H1 (cell line): ENCODE data around the gene MEF2C. TPM values are rescaled to one million over a fixed set of nuclear protein-coding genes. Genes with fewer than 3 reads are reported as not detected.

Source experiments
- CTCF ChIA-PET: fragments of 300-600 bp; sonication (Branson Sonifier 250); formaldehyde crosslinking; loops from one replicate; lab custom pipeline; 2021; ENCODE audit not compliant: partially characterized antibody; lab: Charles Lee
- POLR2A ChIA-PET: fragments of 300-600 bp; sonication (Branson Sonifier 250); formaldehyde crosslinking; loops from one replicate; lab custom pipeline; 2021; ENCODE audit warnings: inconsistent platforms; ENCODE audit not compliant: partially characterized antibody; lab: Charles Lee
- DNase-seq, 2 experiments: peaks; one replicate each; pipeline versions ENCODE4 v3.0.0 to v3.0.0-alpha.2; 2010 to 2022; ENCODE audit warnings: low spot score in 2 of 2, low read depth in 1 of 2, mixed read lengths in 1 of 2
- FAIRE-seq: peaks from 2 replicates; lab custom pipeline; 2011; peaks lifted over from hg19 to GRCh38; lab: Jason Lieb, UNC
- H2AFZ ChIP-seq: 2 replicates; pipeline ENCODE4 v1.8.1; 2012; ENCODE audit warnings: low read length, inconsistent platforms
- H2AK5ac ChIP-seq: 2 replicates; pipeline ENCODE4 v1.6.1; 2013; ENCODE audit warnings: low read depth, low read length
- H2BK120ac ChIP-seq: replicated peaks from 2 replicates; pipeline ENCODE3; 2013; ENCODE audit warnings: low read depth, low read length, inconsistent platforms
- H2BK12ac ChIP-seq: 2 replicates; pipeline ENCODE4 v1.6.1; 2013; ENCODE audit warnings: low read depth, low read length
- H2BK15ac ChIP-seq: 2 replicates; pipeline ENCODE4 v1.6.1; 2013; ENCODE audit warnings: low read length
- H2BK20ac ChIP-seq: 2 replicates; pipeline ENCODE4 v1.6.1; 2013; ENCODE audit warnings: low read length
- H2BK5ac ChIP-seq: 2 replicates; pipeline ENCODE4 v1.6.1; 2013; ENCODE audit warnings: low read depth, low read length
- H3K14ac ChIP-seq: 2 replicates; pipeline ENCODE4 v1.6.1; 2013; ENCODE audit warnings: inconsistent platforms; ENCODE audit not compliant: insufficient read length
- H3K18ac ChIP-seq: 2 replicates; pipeline ENCODE4 v1.6.1; 2013; ENCODE audit warnings: low read length; ENCODE audit errors: extremely low read depth
- H3K23ac ChIP-seq: 2 replicates; pipeline ENCODE4 v1.6.1; 2013; ENCODE audit warnings: inconsistent platforms; ENCODE audit not compliant: insufficient read length
- H3K23me2 ChIP-seq: 2 replicates; pipeline ENCODE4 v1.6.1; 2013; ENCODE audit warnings: low read depth, low read length
- H3K27ac ChIP-seq: 2 replicates; pipeline ENCODE4 v1.6.1; 2011; ENCODE audit warnings: low read depth, low read length, inconsistent platforms
- H3K27me3 ChIP-seq, 4 experiments: replicated peaks in 1 of 4; 1 replicate in 1 of 4; 2 replicates in 3 of 4; pipeline versions ENCODE4 v1.6.1 to v1.8.1; 2011 to 2013; ENCODE audit warnings: low read length in 3 of 4, mild to moderate bottlenecking in 3 of 4, inconsistent platforms in 2 of 4, mixed read lengths in 2 of 4, moderate library complexity in 1 of 4; ENCODE audit not compliant: control insufficient read depth in 3 of 4, insufficient read depth in 3 of 4; ENCODE audit errors: extremely low read depth in 1 of 4
- H3K36me3 ChIP-seq, 4 experiments: 2 replicates each; pipeline versions ENCODE4 v1.6.1 to v1.8.1; 2011 to 2013; ENCODE audit warnings: mild to moderate bottlenecking in 4 of 4, low read length in 3 of 4, moderate library complexity in 2 of 4, control low read depth in 1 of 4, inconsistent platforms in 1 of 4; ENCODE audit not compliant: insufficient read depth in 4 of 4, control insufficient read depth in 2 of 4
- H3K4ac ChIP-seq: replicated peaks from 2 replicates; pipeline ENCODE3; 2013; ENCODE audit warnings: low read length, low read depth, mixed read lengths, inconsistent platforms; ENCODE audit not compliant: insufficient read length
- H3K4me1 ChIP-seq, 4 experiments: replicated peaks in 1 of 4; 1 replicate in 1 of 4; 2 replicates in 3 of 4; pipeline versions ENCODE4 v1.6.1 to v1.8.1; 2011 to 2013; ENCODE audit warnings: low read length in 3 of 4, inconsistent platforms in 2 of 4, mixed read lengths in 1 of 4; ENCODE audit not compliant: insufficient read depth in 4 of 4, control insufficient read depth in 3 of 4
- H3K4me2 ChIP-seq, 2 experiments: 2 replicates each; pipeline versions ENCODE4 v1.6.1 to v1.8.1; 2011 to 2013; ENCODE audit warnings: low read depth in 2 of 2, low read length in 2 of 2, control low read depth in 1 of 2, inconsistent platforms in 1 of 2, mild to moderate bottlenecking in 1 of 2; ENCODE audit not compliant: insufficient read depth in 1 of 2
- H3K4me3 ChIP-seq, 4 experiments: fragments of 200-600, 300-600 bp in 1 of 4; sonication (generic), shearing (Covaris generic), sonication (Bioruptor Twin) in 1 of 4; 2 replicates each; pipeline versions ENCODE4 v1.5.1 to v1.8.1; 2011 to 2016; ENCODE audit warnings: low read length in 4 of 4, low read depth in 3 of 4, control low read depth in 2 of 4, inconsistent platforms in 2 of 4, mild to moderate bottlenecking in 2 of 4, mixed read lengths in 1 of 4, moderate library complexity in 1 of 4; ENCODE audit not compliant: insufficient read depth in 2 of 4; ENCODE audit errors: extremely low read depth in 1 of 4
- H3K56ac ChIP-seq: replicated peaks from 2 replicates; pipeline ENCODE3; 2013; ENCODE audit warnings: low read depth, mild to moderate bottlenecking, mixed read lengths, low read length, inconsistent platforms; ENCODE audit not compliant: insufficient read length
- H3K79me1 ChIP-seq: 2 replicates; pipeline ENCODE4 v1.6.1; 2013; ENCODE audit warnings: low read depth, low read length, control low read depth
- H3K79me2 ChIP-seq, 2 experiments: 2 replicates each; pipeline versions ENCODE4 v1.6.1 to v1.8.1; 2012 to 2013; ENCODE audit warnings: low read length in 2 of 2, mild to moderate bottlenecking in 2 of 2, inconsistent platforms in 1 of 2; ENCODE audit not compliant: insufficient read depth in 2 of 2, control insufficient read depth in 1 of 2
- H3K9ac ChIP-seq, 4 experiments: replicated peaks in 1 of 4; 1 replicate in 1 of 4; 2 replicates in 3 of 4; pipeline versions ENCODE4 v1.6.1 to v1.8.1; 2011 to 2013; ENCODE audit warnings: low read depth in 3 of 4, low read length in 3 of 4, control low read depth in 2 of 4, mild to moderate bottlenecking in 2 of 4, moderate library complexity in 2 of 4, inconsistent platforms in 1 of 4; ENCODE audit errors: extremely low read depth in 1 of 4
- H3K9me3 ChIP-seq, 2 experiments: 2 replicates each; pipeline versions ENCODE4 v1.6.1 to v1.8.1; 2012 to 2013; ENCODE audit warnings: mild to moderate bottlenecking in 2 of 2, moderate library complexity in 2 of 2, control low read depth in 1 of 2, inconsistent platforms in 1 of 2, low read depth in 1 of 2, low read length in 1 of 2, mixed read lengths in 1 of 2; ENCODE audit not compliant: insufficient read depth in 2 of 2
- H4K20me1 ChIP-seq, 2 experiments: replicated peaks in 1 of 2; 2 replicates each; pipeline versions ENCODE3 to v1.8.1; 2011 to 2013; ENCODE audit warnings: inconsistent platforms in 2 of 2, low read length in 2 of 2, mild to moderate bottlenecking in 1 of 2; ENCODE audit not compliant: insufficient read depth in 2 of 2, control insufficient read depth in 1 of 2
- H4K5ac ChIP-seq: 2 replicates; pipeline ENCODE4 v1.6.1; 2013; ENCODE audit warnings: low read length, low read depth, mixed read lengths, inconsistent platforms; ENCODE audit not compliant: insufficient read length
- H4K8ac ChIP-seq: 2 replicates; pipeline ENCODE4 v1.8.0; 2013; ENCODE audit warnings: mild to moderate bottlenecking, moderate library complexity, low read length, inconsistent platforms; ENCODE audit not compliant: insufficient read depth; ENCODE audit errors: extremely low read depth
- H4K91ac ChIP-seq: replicated peaks from 2 replicates; pipeline ENCODE3; 2013; ENCODE audit warnings: low read length, mixed read lengths, inconsistent platforms; ENCODE audit not compliant: insufficient read length
- TAF7 ChIP-seq: optimal IDR thresholded peaks from 2 replicates; pipeline ENCODE3; 2011; ENCODE audit warnings: low read depth, mild to moderate bottlenecking, inconsistent platforms, low read length, moderate library complexity, borderline replicate concordance
- WGBS, 2 experiments: shearing (Covaris generic) in 1 of 2; methylation state at CpG; one replicate each; pipeline versions ENCODE4 v1.1.6 to v1.1.7; 2013 to 2015; ENCODE audit warnings: low lambda C conversion rate in 2 of 2, mixed read lengths in 2 of 2, inconsistent platforms in 1 of 2, low coverage in 1 of 2, missing lambda C conversion rate in 1 of 2; ENCODE audit not compliant: insufficient replicate concordance in 2 of 2, insufficient coverage in 1 of 2, insufficient read length in 1 of 2; ENCODE audit errors: extremely low coverage in 1 of 2, missing lambda C conversion rate in 1 of 2; 5-methylcytosine and 5-hydroxymethylcytosine counted together
- polyA plus RNA-seq, 7 experiments: library from polyadenylated mRNA; depleted of rRNA in 3 of 7; stranded (reverse) in 5 of 7; unstranded in 2 of 7; fragments of >200 nt in 5 of 7; fragments of 200-250 nt in 2 of 7; gene quantifications; 1 replicate in 5 of 7; 2 replicates in 1 of 7; 4 replicates in 1 of 7; pipeline versions ENCODE4 v1.2.1 to v1.2.3, GENCODE V29; 2011 to 2013; ENCODE audit warnings: missing spikeins in 2 of 7, mixed read lengths in 2 of 7
- total RNA-seq: library from RNA; stranded (reverse); fragmentation: NEBNext Ultra II Directional; extraction: Animal tissue kit (Norgen Biotek cat#: 25700); gene quantifications from 2 replicates; pipeline ENCODE4 v1.2.1, GENCODE V29; 2021

The MEF2C gene
- total and polyA plus RNA-seq, 2 of the 8 experiments (the other 6 are each of a cell fraction or from before 2014, with no cell fraction given): 0.59 to 0.99 TPM

DNA sequence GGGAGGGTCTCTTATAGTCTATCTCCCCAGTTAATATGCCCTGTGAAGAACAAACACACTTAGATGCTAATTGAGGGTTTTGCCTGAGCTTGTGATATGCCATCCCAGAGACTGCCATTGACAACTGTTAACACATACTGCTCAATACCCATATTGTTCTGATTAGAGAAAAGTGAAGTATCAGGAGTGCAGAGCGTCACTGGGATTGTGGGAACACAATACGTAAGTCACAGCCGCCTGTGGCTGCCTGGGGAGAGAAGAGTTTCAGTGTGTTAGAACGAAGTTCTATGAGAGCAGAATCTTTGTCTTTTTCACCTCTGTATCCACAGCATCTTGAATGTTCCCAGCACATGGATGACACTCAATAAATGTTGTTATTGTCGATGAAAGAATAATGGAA is 110.2 kb downstream of the MEF2C start:
- no peaks in the 10 kb centered on the region for H4K20me1 ChIP-seq
- H3K36me3 ChIP-seq: no peaks in the 10 kb centered on the region
- no peaks in the 10 kb centered on the region for H3K23me2 ChIP-seq
- H2BK20ac ChIP-seq: no peak overlapping the region
- no peak for DNase-seq
- no peak overlapping the region for H3K56ac ChIP-seq
- H3K4me1 ChIP-seq: no peaks in the 10 kb centered on the region
- no peak overlapping the region for H3K4ac ChIP-seq
- H3K9ac ChIP-seq: no peak overlapping the region
- no peak overlapping the region for H4K5ac ChIP-seq
- H3K27me3 ChIP-seq: no peaks in the 10 kb centered on the region
- H4K91ac ChIP-seq: no peak overlapping the region
- H2AK5ac ChIP-seq: no peak overlapping the region
- no peaks in the 10 kb centered on the region for H3K79me1 ChIP-seq
- no peak overlapping the region for H2BK15ac ChIP-seq
- CTCF ChIA-PET: no interaction called here
- H3K23ac ChIP-seq: no peak overlapping the region
- H3K18ac ChIP-seq: no peak overlapping the region
- H3K4me2 ChIP-seq: no peak overlapping the region
- no peak overlapping the region for H2AFZ ChIP-seq
- no peak overlapping the region for H3K27ac ChIP-seq
- no peak overlapping the region for H2BK120ac ChIP-seq
- no peaks in the 10 kb centered on the region for H3K79me2 ChIP-seq
- H3K9me3 ChIP-seq: no peaks in the 10 kb centered on the region
- WGBS, 2 experiments: 95% methylated on average over 5 of the region's 5 CpGs; no CpG with 5 or more reads in 1 of the 2 experiments
- TF ChIP-seq TAF7: no peak
- TF ChIP-seq, all 59 proteins: peak for 0
- no peak overlapping the region for H3K14ac ChIP-seq
- H2BK5ac ChIP-seq: no peak overlapping the region
- POLR2A ChIA-PET: interaction anchor here (0.6 kb wide), 1 partner anchor 367 kb away, joined by 3 read pairs; no protein-coding TSS in a partner anchor
- no peak for FAIRE-seq
- H2BK12ac ChIP-seq: no peak overlapping the region
- H3K4me3 ChIP-seq: no peak overlapping the region
- no peak overlapping the region for H4K8ac ChIP-seq
